Anterior cingulate cortex (tissue), 58 donors: ENCODE measurements around the gene PPP1CA.
"Not testable (repeated sequence)": the region's sequence is repeated elsewhere in the genome, so short reads cannot be mapped to it uniquely, and the experiment has no call there.

Experiments
- DNase-seq, 58 donors: peaks; one replicate each; lab custom pipeline; 2025; lab: John Stamatoyannopoulos, UW

PPP1CA gene

DNA sequence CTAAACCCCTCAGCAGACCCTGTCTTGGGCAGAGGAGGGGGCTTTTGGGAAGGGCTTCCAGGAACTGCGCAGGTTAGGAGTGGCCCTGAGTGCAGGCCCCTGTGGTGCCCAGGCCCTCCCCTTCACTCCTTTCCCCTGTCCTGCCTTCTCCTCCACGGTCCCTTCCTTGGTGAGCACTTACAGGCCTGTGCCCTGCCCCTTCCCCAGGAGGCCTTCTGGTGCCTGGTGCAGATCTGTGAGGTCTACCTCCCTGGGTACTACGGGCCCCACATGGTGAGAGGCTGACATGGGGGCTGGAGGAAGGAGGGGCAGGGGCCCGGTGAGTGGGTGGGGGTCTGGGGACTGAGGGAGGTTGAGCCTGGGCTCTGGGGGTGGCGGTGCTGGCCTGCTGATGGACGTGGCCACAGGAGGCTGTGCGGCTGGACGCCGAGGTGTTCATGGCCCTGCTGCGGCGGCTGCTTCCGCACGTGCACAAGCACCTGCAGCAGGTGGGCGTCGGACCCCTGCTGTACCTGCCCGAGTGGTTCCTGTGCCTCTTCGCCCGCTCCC is 4.8 kb upstream of the PPP1CA start:
- DNase-seq, result no peak

DNA sequence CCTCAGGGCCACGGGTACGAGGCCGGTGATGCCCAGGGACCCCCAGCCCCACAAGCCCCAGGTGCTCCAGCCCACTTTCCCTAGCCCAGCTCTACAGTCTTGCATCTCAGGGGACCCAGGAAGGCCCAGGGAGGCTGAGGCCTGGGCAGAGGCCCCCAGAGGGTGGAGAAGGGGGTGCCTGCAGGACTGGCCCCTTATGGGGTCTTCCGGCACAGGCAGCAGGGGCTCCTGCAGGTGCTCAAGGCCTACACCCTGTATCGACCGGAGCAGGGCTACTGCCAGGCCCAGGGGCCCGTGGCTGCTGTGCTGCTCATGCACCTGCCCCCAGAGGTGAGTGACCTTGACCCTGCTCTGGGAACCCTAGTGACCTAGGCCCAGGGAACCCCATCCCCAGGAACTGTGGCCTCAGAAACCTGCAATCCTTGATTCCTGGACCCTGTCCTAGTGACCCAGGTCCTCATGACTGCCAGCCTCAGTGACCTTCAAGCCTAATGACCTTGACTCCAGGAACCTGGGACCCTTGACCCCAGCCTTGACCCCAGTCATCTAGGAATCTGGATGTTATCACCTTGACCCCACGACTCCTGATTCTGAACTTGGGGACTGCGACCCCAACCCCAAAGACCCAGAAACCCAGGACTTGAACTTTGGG is 4.2 kb upstream of the PPP1CA start:
- DNase-seq, result no peak

DNA sequence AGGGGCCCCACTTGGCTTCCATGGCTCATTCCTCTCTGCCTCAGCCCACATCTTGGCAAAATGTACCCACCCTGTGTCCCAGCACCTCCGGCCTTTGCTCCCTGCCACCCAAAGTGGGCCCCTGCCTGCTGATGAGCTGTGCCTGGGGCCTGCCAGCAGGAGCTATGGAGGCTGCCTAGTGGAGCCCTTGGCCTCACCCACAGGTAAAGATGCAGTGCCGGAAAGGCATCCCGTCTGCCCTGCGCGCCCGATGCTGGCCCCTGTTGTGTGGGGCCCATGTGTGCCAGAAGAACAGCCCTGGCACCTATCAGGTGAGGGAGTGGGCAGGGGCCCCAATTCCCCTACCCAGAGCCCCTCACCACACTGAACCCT is 3.5 kb upstream of the PPP1CA start:
- DNase-seq, result no peak

DNA sequence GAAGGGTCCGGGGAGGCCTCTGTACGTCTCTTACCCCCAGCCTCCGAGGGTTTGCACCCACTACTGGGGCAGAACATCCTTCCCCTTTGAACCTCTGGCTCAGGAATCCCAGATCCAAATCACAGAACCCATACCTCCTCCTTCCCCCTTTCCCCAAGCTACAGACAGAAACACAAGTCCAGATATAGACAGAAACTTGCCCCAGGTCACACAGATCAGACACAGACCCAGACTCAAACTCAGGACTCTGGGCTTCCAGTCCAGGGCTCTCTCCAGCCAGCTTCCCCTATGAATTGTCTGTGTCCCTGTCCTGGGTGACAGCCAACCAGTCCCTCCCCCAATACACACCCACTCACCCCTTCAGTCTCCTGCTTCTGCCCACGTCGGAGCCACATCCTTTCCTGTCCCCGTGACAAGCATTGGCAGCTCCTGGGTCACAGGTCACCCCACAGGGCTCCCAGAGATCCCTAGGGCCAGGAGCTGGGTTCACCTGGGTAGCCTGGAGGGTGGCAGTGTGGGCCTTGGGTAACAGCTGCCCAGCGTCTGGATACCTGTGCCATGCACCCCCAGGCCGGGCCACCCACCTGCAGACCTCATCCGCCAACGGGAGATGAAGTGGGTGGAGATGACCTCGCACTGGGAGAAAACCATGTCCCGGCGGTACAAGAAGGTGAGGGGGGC is 3.0 kb upstream of the PPP1CA start:
- peak in 1 of 58 donors; percentile 26 for DNase-seq

DNA sequence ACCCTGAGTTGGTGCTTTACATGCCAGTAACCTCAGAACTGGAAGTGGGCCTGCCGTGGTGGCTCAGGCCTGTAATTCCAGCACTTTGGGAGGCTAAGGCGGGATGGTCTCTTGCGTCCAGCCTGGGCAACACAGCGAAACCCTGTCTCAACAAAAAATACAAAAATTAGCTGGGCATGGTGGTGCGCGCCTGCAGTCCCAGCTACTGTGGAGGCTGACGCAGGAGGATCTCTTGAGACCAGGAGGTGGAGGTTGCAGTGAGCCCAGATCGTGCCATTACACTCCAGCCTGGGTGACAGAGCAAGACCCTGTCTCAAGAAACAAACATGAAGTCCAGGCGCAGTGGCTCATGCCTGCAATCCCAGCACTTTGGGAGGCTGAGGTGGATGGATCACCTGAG is 1.4 kb upstream of the PPP1CA start:
- not testable (repeated sequence) for DNase-seq

DNA sequence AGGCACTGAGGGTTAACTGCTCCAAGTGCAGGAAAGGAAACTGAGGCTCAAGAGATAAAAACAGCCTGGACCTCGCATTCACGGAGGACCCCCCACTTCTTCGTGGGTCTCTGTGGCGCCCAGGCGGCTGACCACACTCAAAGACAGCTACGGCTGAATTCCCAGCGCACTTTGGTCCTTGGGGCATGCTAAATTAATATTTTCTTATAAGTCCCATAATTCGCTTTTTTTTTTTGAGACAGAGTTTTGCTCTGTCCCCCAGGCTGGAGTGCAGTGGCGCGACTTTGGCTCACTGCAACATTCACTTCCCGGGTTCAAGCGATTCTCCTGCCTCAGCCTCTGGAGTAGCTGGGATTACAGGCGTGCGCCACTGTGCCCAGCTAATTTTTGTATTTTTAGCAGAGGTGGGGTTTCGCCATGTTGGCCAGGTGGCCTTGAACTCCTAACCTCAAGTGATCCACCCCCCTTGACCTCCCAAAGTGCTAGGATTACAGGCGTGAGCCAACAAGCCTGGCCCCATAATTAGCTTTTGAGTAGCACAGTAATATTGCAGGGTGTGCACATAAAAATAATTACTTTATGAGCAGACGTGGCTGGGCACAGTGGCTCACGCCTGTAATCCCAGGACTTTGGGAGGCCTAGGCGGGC is 658 bp upstream of the PPP1CA start:
- DNase-seq, result not testable (repeated sequence)

DNA sequence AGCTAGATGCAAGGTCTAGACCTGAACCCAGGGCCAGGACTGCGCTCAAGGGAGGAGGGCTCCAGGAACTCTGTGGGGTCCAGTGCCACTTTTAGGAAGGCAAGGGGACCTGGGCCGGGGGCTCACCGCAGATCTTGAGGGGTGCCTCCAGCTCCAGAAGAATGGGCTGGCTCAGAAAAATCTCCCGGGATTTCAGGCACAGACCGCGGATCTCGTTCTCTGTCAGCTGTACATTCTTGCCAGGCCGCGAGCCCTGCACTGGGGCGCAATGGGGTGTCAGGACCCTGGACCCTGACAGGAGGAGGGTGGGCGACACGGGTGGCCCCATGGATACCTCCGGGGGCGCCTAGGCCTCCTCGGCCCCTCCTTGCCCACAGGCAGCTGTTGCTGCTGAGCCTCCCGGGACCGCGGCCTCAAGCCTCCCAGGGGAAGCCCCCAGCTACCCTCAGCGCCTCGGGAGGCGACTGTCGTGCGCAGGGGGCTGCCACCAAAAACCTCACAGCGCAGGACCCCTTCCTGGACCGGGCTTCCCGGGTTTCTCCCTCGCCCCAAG is 640 bp downstream of the PPP1CA start:
- no peak for DNase-seq

DNA sequence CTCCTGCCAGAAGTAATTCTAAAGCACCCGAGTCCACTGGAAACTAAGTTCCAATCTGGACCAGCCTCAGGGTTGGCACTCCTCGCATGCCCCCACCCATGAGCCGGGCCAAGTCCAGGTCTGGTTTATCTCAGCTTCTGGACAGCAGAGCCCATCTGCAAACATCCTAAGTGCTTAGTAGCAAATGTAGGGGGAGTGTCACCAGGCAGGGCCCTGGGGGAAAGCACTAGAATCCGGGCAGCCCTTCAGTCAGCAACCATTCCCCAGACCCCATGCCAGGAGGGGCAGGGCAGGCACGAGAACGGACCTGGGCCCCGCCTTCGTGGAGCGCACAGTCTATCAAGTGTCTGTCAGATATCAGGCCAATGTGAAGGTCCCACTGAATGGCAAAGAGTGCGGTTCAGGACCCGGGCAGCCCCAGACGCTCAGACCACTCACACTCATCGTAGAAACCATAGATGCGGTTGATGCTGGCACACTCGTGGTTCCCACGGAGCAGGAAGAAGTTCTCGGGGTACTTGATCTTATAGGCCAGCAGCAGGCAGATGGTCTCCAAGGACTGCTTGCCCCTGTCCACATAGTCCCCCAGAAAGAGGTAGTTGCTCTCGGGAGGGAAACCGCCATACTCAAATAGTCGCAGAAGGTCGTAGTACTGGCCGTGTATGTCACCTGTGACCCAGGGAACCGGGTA is 1.3 kb downstream of the PPP1CA start:
- no peak for DNase-seq

DNA sequence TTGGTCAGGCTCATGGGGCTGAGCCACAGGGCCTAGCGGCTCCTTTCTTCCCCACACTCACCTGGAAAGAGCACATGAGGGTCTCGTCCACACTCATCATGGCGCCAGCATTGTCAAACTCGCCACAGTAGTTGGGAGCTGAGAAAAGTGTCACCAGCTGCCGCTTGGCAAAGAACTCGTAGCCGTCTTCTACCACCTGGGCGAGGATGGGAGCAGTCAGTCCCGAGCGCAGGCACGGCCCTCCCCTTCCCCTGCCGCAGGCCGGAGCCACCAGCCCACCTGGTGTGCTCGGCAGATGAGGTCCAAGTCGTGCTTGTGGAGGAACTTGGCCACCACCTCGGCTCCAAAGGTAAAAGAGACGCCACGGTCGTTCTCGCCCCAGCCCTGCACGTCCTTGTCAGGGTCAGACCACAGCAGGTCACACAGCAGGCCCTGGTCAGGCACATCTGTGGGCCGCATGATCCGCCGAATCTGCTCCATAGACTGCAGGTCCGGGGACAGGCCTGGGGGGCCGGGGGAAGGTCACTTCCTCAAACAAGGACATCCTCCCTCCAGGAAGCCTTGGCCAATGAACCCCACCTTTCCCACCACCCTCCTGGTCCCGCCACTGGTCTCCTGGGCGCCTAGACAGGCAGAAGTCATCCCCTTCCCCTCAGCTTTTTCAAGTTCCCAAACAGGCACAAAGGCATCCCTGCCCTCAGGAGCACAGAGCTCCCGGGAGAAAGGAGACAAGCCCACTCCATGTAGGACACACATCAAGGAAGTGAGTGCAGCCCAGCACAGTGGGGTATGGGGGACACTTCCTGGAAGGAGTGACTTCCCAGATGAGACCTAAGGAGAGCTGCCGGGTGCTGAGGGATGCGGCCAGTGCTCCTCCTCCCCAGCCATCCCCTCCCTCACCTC is 2.7 kb downstream of the PPP1CA start:
- no peak for DNase-seq

DNA sequence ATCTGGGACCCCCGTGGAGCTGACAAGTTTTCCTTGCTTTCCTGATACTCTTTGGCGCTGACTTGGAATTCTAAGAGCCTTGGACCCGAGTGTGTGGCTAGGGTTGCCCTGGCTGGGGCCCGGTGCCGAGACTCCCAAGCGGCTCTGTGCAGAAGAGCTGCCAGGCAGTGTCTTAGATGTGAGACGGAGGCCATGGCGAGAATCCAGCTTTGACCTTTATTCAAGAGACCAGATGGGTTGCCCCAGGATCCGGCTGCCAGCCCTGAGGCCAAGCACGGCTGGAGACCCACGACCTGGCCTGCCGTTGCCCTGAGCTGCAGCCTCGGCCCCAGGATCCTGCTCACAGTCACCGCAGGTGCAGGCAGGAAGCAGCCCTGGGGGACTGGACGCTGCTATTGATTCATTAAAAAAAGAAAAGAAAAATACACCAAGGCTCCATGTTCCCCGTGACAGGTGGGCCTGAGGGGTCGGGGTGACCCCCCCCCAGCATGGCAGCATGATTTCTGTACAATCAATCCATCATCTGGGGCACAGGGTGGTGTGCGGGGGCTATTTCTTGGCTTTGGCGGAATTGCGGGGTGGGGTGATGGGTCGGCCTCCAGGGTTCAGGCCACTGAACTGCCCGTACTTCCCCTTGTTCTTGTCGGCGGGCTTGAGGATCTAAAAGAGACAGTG is 3.5 kb downstream of the PPP1CA start:
- DNase-seq, result peak in 14 of 58 donors; percentile 12 to 65 (median 32)

DNA sequence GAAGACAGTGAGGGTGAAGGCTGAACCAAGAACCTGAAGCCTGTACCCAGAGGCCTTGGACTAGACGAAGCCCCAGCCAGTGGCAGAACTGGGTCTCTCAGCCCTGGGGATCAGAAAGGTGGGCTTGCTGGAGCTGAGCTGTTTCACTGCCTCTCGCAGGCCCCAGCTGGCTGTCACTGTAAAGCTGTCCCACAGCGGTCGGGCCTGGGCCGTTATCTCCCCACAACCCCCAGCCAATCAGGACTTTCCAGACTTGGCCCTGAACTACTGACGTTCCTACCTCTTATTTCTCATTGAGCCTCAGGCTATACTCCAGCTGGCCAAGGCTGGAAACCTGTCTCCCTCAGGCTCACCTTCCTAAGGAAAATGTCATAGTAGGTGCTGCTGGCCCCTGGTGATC is 4.1 kb downstream of the PPP1CA start:
- no peak for DNase-seq

DNA sequence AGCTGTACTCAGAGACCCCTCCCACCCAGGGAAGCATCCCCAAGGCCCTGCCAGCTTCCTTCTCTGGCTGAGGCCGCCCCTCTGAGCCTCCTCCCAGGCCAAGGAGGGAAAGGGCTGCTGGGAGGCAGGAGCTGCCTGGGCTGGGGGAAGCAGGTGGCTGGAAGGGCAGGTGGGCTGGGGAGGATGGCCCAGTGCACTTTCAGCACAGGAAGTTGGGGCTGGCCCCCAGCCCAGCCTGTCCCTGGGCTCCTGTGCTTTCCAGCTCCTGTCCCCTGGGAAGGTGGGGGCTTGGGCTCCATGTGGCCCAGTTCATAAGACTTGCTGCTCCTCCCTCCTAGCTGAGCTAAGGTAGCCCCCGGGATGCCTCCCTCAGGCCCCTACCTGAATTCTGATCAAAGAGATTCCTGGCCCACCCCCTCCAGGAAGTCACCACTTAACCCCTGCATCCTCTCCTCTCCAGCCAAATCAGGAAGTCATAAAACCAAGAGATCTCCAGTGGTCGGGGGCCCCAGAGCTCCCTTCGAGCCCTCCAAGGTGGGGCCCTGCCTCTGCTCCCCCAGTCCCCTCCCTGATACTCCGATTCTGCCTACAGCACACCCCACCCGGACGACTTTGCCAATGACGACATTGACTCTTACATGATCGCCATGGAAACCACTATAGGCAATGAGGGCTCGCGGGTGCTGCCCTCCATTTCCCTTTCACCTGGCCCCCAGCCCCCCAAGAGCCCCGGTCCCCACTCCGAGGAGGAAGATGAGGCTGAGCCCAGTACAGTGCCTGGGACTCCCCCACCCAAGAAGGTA is 4.9 kb downstream of the PPP1CA start:
- DNase-seq, result no peak

DNA sequence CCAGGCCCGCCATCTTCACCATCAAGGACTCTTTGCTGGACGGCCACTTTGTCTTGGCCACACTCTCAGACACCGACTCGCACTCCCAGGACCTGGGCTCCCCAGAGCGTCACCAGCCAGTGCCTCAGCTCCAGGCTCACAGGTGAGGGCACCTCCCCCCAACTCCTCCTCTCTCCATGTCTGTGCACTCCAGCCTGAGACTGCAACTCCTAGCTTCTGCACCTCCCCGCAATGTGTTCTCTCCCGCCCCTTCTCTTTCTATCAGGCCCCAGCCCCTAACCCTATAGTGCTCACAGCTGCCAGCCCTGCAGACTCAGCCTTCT is 5.4 kb downstream of the PPP1CA start:
- DNase-seq, result no peak

DNA sequence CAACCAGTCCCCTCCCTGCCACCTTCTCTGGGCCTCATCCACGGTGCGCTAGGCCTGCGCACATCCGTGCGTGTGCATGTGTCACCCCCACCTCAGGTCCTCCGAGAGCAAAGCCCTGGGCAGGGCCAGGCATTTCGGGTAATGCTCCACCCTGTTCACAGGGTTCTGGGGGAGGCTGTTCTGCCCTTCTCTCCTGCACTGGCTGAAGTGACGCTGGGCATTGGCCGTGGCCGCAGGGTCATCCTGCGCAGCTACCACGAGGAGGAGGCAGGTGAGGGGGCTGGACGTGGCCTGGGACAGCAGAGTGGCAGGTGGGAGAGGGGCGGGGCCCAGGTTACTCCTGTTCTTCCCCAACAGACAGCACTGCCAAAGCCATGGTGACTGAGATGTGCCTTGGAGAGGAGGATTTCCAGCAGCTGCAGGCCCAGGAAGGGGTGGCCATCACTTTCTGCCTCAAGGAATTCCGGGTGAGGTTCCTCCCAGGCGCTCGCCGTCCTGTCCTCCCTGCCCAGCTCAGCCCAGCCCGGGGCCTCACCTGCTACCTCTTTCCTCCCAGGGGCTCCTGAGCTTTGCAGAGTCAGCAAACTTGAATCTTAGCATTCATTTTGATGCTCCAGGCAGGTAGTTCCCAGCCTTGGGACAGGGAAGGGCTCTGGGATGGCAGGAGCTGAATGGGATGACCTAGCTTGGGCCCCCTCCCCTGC is 6.0 kb downstream of the PPP1CA start:
- DNase-seq, result no peak

DNA sequence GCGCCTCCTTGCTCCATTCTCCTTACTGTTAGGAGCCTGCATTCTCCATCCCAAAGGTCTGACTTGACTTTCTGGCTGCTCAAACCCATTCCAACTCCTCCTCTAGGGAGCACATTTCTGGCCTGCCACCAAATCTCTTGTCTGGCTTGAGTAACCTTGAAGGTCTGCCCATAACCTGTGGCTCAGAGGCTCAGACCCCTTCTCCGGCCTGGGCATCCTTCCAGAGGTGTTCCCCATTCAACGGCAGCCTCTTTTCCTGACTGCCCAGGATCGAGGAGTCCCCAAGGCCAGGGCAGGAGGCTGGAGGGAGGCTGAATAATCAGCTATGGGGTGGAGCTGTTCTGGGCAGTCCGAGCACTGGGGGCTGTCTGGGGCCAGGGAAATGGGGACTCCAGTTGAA is 7.7 kb downstream of the PPP1CA start:
- no peak for DNase-seq

DNA sequence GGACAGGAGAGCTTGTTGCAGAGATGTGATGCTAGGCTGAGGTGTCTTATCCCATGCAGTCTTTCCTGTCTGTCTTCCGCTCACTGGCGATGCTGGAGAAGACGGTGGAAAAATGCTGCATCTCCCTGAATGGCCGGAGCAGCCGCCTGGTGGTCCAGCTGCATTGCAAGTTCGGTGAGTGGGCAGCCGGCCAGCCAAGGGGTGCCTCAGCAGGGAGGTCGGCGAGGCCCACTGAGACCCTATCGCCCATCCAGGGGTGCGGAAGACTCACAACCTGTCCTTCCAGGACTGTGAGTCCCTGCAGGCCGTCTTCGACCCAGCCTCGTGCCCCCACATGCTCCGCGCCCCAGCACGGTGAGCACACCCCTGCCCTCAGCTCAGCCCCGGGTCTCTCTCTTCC is 8.2 kb downstream of the PPP1CA start:
- no peak for DNase-seq

DNA sequence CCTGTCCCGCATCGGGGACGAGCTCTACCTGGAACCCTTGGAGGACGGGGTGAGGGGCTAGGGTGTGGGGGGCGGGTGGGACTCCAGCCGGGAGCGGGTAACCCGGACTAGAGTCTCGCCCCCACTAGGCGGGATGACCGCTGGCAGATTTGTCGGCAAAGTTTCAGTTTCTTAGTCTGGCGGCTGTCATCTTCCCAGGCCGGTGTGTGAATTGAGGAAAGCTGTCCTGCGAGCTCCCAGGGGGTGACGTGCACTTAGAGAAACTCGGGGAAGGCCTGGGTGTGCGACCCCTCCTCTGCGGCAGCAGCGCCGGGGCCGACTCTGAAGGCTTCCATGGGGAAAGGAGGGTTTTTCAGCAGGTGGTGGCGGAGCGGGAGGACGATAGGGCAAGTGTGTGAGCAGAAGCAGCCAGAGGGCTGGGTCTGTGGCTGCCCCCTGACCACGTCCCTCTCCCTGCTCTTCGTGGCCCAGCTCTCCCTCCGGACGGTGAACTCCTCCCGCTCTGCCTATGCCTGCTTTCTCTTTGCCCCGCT is 9.4 kb downstream of the PPP1CA start:
- DNase-seq, result no peak
